NOMO-1 treated with dmso at 0.1 percent for 144 hours (cell line): ENCODE measurements around the gene BCL6.
A peak's percentile ranks its signal among the peaks of the same experiment; 100 is the strongest.
"Not testable (repeated sequence)": the region's sequence is repeated elsewhere in the genome, so short reads cannot be mapped to it uniquely, and the experiment has no call there.

ENCODE experiments used
- DNase-seq: peaks from one replicate; lab custom pipeline; 2025; ENCODE audit not compliant: unreplicated experiment; lab: John Stamatoyannopoulos, UW

The BCL6 gene

DNA sequence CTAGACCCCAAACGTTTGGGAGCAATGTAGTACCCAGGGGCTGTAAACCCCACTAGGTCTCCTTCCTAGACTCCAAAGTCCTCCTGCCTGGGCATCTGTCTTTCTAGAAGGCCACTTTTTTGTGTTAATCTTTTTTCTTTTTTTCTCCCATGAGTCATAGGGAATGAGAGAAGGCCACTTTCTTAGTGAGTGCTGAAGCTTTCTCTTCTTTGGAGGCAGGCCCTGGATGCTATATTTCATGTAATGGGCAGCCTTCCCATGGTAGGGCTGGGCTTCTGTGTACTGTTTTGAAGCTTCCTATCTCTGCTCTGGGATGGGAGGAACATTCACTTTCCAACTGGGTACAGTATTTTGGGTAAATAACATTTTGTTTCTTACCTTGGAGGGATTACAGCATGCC, 27.7 kb downstream of the BCL6 start:
- DNase-seq: no peak

DNA sequence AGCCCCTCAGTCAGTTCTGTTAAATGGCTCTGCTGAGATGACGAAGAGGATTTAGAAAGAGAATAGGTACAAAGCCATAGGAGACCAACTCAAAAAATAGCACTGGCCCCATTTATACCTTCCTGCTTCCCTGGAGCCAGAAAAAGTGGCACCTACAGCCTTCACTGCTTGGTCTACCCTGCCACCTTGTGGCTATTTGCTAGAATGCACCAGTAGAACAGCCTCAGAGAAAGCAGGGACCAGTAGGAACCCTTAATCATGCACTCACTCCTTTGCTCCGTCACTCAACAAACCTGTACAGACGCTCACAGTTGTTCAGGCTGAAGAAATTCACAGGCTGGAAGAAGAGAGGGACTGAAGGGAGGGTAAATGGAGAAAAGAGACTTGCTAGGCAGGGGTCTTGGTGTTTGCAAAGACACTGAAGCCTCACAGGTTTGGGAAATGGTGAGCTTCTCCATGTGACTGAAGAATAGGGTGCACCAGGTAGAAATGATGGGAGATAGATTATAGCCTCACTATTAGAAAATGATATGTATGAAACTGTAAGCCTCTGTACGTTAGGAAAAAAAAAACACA, 30.8 kb downstream of the BCL6 start:
- DNase-seq: peak; percentile 58

DNA sequence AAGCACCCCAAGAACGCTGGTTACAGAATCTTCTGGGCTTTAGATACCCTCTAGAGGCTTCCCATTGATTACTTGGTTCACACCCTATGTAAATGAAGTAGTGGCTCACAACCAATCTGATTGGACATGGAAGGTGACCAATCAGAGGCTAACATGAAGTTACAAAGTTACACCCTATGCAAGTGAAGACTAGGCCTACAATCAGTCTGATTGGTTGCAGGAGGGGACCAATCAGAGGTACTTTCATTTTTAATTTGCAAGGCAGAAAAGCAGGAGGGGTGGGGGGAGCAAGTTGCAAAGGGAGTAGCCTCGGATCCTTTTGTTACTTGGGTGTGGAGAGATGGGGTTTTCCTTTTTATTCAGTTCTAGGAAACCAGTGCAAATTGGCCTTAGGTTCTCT, 31.8 kb downstream of the BCL6 start:
- no peak for DNase-seq

DNA sequence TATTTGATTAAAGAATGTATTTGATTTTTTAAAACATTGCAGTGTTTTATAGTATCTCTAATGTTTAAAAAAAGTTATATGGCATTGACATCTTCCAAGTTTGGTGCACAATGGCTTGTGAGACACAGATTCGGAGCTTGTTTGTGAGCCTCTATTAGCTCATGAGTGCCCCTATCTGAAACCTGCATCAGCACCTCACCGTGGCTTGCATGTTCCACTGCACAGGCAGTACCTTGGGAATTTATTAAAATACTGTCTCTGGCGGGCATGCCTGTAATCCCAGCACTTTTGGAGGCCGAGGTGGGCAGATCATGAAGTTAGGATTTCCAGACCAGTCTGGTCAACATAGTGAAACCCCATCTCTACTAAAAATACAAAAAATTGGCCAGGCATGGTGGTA, 36.1 kb downstream of the BCL6 start:
- no peak for DNase-seq

DNA sequence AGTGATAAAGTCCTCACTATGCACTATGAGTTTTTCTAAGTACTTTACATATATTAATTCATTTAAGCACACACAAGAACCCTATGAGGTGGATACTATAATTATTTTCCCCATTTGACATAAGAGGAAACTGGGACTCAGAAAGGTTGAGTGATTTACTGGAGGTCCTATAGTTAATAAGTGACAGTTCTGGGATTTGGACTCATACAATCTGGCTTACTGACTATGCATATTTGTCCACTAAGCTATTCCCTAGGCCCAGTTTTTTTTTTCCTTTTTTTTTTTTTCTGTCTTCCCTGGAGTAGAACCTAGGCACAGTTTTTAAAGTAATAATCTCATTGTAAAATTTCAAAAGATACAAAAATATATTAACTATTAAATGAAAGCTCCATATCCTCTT, 36.6 kb downstream of the BCL6 start:
- no peak for DNase-seq

DNA sequence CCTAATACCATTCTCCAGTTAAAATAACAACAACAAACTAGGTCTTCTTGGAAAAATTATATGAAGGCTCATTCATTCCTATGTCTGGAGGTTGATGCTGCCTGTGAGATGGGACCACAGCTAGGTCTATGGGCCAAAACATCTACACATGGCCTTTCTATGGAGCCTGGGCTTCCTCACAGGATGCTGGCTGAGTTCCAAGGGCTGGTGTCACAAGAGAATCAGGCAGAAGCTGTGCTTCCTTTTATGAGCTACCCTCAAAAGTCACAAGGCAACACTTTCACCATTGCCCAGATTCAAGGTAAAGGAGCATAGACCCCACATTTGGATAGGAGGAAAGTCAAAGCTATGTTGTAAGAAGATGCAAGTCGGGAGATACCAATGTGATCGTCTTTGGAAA, 38.3 kb downstream of the BCL6 start:
- DNase-seq: no peak

DNA sequence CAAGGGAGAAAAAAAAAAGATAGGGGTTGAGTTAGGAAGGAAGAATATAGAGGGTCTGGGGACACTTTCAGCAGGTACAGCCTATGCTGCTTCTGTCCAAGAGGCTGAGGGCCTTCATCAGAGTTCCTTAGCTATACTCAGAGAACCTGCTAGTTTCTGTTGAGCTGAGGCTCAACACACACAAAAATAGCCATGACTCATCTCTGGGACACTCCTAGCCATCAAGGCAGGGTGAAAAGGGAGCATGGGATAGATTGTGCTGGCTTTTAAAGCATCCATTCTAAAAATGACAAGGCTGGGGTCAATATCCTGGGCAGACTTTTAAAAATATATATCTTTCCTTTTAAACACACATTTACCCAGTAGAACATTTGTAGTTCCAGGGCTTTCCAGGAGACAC, 40.1 kb downstream of the BCL6 start:
- no peak for DNase-seq

DNA sequence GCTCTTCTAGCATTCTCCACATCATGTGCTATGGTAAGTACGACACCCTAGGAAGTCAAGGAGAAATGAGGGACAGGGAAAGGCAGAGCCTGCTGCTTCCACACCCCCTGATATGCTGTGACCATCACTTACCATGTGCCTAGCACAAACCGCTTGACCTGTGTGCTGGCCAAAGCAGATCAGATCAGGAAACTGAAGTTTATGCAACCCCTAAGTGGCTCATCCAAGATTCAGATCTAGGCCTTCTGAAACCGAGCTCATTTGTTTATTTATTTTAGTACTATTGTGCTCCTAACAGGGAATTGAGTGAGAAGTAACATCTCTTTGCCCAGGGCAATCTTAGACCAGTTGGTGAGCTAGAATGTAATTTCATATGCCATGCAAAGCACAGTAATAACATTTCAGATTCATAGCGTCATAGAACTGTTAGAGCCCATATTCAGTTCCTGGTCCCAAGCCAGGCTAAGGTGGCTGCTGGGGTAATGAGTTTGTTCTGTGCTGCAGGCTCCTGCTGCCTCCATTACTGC, 42.7 kb downstream of the BCL6 start, which contains the start of gene RTP2:
Gene RTP2 (minus strand): TSS at position 51 of the 527 bp plus-strand sequence. CDS start 429 bp downstream, outside the sequence.
- DNase-seq: no peak

DNA sequence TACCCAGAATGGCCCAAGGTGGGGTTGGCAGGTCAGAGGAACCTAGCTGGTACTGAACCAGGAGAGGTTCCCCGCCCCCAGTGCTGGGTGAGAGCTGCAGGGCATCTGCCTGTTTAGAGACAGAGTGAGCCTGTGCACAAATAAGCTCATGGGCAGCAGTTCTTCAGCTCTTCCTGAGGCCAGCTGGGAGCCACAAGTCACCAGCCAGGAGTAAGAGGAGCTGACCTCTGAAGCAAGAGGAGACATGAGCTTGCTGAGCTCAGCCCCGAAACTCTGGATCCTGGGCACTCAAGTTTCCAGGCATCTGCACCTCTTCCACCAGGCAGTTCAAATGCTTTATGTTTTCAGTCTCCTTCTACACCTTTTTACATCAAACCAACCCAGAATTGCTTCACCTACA, 45.0 kb downstream of the BCL6 start:
- no peak for DNase-seq

DNA sequence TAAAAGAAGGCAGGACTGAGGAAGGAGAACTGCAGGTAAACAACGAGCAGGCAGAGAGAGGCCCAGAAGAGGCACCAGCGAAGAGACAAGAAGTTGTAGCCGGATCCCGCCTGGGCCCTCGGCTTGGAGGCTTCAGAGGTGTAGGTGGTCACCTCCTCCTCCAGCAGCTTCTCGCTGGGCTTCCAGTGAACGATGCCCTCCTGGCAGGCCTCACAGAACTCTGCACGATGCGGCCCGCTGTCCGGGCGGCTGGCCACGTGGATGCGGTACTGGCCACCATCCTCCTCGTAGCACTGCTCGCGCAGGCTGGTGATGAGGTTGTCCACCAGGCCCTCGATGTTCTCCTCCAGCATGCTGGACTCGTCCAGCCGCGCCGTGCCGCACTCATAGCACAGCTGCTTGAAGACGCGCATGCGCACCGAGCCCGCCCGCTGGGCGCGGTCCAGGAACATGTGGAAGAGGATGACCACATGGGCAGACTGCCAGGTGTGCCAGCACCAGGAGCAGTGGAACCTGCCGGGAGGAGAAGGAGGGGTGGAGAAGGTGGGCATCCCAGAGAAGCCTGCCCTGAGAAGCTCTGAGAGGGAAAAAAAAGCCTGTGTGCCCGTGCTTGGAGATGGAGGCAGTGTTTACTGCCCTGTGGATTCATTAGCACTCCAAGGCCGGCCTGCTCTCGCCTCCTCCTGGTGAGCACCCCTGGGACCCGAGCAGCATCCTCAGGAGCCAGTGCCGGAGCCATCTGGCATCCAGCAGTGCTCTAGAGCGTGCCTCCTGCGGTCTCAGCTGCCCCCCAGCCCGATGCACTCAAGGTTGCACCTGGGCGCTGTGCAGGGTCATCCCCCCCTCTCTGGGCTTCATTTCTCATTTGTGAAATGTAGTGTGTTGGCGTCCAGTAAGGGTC, 46.5 kb downstream of the BCL6 start:
- DNase-seq: no peak

DNA sequence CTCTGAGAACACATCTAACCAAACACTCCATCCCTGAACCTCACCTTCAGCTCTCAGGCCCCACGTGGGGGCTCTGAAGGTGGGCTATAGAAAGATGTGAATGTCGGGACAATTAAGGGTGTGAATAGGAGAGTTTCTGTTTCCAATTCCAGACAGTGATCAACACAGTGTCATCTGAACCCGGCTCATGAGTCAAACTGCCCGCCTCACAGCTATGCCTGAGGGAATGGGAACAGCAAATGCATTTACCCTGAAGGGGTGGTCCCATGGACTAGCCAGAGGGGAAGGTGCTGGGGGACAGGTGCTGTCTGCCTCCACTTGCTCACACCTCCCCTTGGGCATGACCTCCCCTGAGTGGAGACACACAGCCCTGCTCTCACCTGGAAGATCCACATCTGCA, 49.2 kb downstream of the BCL6 start:
- no peak for DNase-seq

DNA sequence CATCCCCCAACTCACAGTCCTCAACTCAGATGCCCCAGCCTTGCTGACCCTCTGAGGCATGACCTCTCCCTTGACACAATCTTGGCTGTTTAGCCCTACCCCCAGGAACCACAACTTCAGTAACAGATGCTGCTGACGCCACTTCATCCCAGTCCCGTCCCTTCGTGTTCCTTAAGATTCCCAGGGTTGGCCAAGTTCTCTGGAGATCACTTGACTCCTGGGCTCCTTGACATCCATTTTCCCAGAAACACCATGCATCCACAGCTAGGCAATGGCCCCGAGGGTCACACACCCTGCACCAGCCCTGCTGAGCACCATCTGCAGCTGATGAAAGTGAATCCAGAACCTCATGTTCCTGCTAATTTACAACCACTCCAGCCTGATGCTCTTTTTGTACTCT, 49.8 kb downstream of the BCL6 start:
- no peak for DNase-seq

DNA sequence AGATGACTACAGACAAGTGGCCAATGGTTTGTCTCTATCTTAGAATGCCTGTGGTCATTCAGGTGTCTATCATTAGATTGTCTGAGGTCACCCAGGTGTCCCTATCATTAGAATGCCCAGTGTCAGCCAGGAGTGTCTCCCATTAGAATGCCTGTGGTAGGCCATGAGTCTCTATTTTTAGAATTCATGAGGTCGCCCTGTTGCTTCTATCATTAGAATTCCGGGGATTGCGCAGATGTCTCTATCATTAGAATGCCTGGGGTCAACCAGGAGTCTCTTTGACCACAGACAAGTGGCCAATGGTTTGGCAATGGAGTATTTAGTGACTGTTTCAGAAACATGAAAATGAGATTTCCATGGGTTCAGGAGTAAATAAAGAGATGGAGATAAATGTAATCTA, 50.5 kb downstream of the BCL6 start:
- DNase-seq: no peak

DNA sequence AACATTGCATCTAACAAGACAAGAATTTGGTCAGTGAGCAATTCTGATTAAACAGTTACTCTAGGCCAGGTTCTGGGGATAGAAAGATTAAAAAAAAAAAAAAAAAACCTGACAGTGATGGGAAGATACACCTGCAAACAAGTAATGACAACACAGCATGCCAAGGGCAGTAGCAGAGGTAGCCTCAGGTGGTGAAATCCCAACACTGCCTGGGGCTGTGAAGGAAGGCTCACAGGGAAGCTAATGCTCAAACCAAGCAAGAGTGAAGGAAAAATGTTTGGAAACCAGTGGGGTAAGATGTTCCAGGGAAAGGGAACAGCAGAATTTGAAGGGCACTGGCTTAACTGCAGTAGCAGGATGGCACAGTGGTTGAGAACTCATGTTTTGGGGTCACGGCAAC, 51.8 kb downstream of the BCL6 start:
- no peak for DNase-seq

DNA sequence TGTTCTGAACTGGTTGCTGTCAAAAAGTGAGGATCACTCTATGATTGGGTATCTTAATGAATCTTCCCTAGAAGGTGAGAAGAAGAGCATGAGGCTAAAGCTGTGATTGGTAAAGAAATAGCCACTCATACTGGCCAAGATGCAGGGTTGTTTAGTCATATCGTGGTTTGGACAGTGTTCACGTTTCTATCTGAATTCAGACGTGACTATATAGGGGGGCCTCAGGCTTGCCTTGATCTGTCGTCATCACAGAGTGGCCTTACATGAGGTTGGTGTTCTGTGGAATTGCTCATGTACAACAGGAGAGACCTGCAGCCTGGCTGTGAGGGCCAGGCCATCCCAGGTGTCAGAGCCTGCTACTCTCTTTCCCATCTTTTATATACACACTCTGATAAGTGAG, 55.3 kb downstream of the BCL6 start:
- no peak for DNase-seq

DNA sequence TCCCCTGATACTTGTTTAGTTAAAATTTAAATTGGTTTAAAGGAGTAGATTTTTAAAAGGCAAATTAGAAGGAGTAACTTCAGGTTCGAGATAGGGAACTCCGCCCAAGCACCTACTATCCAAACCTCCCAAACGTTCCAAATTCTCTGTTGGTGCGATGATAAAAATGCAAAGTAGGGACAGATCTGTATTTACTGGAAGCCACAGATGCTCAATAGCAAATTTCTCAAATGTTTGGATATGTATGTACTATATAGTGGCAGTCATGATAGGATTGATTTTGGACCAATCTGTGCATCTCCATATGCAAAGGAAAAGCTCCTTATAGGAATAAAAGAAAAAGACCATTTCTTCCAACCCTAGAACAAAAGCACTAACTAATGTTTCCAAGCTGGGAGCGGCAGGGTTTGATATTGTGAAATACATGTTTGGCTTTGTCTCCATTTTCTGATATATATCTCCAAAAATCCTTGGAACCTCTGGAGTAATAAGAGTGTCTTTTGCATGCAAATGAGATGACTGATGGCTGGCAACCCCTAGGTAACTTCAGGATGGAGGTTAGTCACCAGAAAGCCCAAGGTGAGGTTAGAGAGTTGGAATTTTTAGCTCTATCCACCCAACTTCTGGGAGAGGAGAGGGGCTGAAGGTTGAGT, 58.5 kb downstream of the BCL6 start:
- no peak for DNase-seq

DNA sequence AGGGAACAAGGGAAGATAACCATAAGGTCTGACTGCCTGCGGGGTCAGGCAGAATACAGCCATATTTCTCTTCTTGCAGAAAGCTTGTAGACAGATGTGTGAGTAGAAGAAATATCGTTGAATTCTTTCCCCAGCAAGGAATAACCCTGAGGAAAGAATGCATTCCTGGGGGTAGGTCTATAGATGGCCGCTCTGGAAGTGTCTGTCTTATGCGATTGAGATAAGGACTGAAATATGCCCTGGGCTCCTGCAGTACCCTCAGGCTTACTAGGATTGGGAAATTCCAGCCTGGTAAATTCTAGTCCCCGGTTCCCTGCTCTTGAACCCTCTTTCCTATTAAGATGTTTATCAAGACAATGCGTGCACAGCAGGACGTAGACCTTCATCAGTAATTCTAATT, 59.3 kb downstream of the BCL6 start:
- no peak for DNase-seq

DNA sequence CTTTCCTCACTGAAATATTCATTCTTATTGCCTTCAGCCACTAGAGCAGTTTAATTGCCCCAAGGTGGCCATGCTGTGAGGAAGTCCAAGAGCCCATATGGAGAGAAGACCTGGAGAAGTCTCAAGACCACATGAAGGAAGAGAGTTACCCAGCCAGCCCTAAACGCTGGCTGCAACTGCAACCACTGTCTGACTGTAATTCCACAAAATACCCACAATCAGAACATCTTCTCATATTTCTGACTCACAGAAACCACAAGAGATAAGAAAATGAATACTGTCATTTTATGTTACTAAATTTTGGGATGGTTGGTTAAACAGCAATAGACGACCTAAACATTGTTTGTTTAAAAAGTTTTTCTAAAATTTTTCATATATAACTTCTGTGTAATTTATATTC, 60.4 kb downstream of the BCL6 start:
- peak; percentile 16 for DNase-seq

DNA sequence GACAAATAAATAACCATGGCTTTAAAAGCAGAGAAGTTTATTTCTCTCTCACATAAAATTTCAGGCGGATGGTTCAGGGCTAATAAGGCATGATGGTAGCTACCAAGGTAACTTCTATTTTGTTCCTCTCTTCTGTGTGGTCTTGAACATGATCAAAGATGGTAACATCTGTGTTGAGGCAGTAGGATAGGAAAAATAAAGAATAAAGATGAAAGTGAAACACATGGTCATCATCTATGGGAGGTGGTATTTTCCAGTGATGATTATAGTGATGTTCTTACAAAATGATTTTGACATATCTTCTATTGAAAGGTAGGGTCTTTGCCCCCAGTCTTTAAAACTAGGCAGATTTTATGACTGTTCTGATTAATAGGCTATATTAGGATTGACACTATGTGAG, 60.8 kb downstream of the BCL6 start:
- no peak for DNase-seq

DNA sequence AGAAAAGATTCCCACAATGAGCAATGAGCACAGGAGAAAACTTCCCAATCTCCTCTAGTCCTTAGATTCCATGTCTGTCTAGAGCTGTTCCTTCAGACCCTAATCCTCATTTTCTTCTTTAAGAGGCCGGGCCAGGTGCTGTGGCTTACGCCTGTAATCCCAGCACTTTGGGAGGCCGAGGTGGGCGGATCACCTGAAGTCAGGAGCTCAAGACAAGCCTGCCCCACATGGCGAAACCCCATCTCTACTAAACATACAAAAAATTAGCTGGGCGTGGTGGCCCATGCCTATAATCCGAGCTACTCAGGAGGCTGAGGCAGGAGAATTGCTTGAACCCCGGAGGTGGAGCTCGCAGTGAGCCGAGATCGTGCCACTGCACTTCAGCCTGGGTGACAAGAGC, 63.5 kb downstream of the BCL6 start:
- DNase-seq: not testable (repeated sequence)

DNA sequence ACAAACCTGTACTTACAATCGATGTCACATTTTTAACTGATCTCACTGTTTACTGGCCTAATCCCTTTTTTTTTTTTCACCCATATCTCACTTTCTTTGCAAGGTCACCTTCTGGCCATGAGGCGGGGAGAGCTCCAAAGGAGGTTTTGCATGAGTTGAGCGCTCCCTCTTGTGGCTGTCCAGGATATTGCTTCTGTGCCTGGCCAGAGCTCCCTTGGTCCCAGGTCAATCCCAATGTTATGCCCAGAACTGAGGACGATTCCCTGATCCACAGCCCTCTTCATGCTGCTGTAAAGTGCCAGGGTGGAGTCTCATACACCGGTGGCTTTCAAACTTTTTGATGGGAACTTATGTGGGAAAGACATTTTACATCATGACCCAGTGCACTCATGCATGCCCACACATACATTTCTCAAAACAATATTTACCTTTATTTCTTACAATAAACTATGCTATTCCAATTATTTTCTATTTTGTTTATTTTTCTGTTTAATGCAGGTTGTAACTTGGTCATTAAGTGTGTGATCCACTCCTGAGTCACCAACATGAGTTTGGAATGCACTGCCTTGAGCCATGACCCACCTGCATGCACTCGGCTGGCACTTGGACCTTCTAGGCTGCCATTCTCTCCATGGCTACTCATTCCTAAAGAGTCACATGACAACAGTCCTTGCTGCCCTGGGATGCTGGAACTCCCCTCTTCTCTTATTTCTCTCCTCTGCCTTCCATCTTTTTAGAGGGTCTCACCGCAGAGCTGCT, 65.5 kb downstream of the BCL6 start:
- peak; percentile 63 for DNase-seq
